ES-I3 (cell line): Measurements from ENCODE around the gene ACTL7A.
"Not testable (repeated sequence)": the region's sequence is repeated elsewhere in the genome, so short reads cannot be mapped to it uniquely, and the experiment has no call there.

ENCODE experiments used
- H3K36me3 ChIP-seq: 2 replicates; pipeline ENCODE4 v1.6.1; 2013; ENCODE audit warnings: mild to moderate bottlenecking, low read length, control low read depth, moderate library complexity; ENCODE audit not compliant: insufficient read depth
- H3K4me1 ChIP-seq: 2 replicates; pipeline ENCODE4 v1.6.1; 2013; ENCODE audit warnings: mild to moderate bottlenecking, control low read depth, low read length; ENCODE audit not compliant: insufficient read depth
- H3K9ac ChIP-seq: 2 replicates; pipeline ENCODE4 v1.6.1; 2013; ENCODE audit warnings: low read depth, mild to moderate bottlenecking, low read length, moderate library complexity
- H3K9me3 ChIP-seq: 2 replicates; pipeline ENCODE4 v1.6.1; 2013; ENCODE audit warnings: mild to moderate bottlenecking, low read length, moderate library complexity; ENCODE audit not compliant: control insufficient read depth, insufficient read depth

ACTL7A gene

DNA sequence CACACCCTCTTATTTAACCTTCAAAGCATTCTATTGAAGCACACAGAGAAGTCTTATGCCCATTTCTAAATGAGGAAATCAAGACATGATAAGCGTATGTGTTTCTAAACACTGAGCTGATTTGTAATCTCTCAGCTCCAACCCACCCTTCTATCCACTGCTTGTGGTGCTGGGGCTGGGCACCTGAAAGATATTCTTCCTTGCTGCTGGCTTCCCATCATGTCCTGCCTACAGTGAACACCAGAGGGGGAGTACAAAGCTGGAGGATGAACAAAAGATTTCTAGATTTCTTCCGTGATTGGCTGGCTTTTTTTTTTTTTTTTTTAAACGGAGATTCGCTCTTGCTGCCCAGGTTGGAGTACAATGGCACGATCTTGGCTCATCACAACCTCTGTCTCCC is 14.4 kb downstream of the ACTL7A start:
- Histone ChIP-seq H3K9me3 (no peaks in the 10 kb centered on the region), H3K9ac (no peak overlapping the region), H3K36me3 (peaks cover 12% of the 10 kb centered on the region), H3K4me1 (no peaks in the 10 kb centered on the region)

DNA sequence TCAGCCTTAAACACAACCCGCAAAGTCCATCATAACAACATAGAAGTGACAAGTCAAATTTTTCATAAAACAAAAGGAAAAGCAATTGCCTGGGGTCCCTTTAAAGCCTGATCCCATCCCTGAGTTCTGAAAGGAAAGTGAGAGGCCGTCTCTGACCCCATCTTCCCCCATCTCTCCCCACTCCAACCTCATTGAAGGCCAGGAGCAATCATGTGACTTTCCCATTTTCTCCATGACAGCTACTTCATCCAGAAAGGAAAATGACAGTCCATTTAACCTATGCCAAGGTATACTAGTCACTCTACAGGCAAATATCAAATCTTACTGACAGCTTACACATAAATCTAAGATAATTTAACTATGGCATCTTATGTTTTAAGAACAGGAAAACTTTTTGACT is 15.5 kb downstream of the ACTL7A start:
- H3K9me3 ChIP-seq = no peaks in the 10 kb centered on the region
- H3K36me3 ChIP-seq = peaks cover 18% of the 10 kb centered on the region
- H3K9ac ChIP-seq = no peak overlapping the region
- H3K4me1 ChIP-seq = no peaks in the 10 kb centered on the region

DNA sequence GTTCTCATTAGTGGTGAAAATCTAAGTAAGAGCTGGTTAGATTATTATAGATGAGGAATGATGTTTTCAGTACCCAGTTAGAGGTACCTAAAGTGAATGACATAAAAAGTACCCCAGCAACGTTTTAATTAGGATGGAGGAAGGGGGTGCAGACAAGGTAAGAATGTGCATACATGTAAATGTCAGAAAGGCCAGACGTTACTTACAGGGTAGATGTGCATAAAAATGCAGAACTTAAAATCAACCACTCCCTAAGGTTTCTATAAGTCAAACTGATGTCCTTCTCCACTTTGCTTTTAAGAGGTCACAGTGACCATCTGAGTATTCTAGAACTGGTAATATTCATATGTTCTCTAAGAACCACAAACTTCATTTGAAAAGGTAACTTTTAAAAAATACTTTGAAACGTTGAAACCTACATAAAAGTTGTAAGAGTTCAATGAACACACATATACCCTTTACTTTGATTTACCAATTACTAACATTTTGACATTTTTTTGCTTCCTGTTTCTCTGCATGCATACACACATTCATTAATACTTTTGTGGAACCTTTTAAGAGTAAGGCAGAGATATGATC is 18.8 kb downstream of the ACTL7A start:
- no peaks in the 10 kb centered on the region for H3K4me1 ChIP-seq
- peaks cover 17% of the 10 kb centered on the region for H3K36me3 ChIP-seq

DNA sequence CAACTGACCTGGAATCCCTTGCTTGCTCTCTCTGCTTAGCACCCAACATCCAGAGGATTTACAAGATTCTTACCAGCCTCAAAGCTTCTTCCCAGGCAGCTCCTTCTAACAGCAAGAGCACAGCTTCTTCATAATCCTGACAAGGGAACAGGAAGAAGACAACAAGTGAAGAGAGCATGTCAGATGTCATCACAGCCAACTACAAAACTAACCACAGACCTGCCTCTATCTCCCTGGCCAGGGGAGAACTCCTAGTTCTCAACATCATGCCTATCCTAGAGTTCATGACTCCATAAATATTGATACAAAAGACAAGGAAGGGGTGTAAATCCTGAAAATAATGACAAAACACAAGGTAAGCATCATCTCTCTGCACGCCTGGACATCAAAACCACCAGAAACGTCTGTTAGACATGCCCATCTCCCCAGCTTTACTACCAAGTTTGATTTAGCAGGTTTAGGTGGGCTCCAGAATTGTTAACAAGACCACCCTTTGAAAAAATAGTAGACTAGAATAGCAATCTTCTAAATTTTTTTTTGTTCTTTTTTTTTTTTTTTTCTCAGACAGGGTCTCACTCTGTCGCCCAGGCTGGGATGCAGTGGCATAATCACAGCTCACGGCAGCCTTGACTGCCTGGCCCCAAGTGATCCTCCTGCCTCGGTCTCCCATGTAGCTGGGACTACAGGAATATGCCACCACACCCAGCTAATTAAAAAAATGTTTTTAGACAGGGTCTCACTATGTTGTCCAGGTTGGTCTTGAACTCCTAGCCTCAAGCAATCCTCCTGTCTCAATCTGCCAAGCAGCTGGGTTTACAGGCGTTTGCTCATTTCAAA is 20.2 kb downstream of the ACTL7A start:
- Histone ChIP-seq H3K4me1 (no peaks in the 10 kb centered on the region), H3K9me3 (no peaks in the 10 kb centered on the region), H3K9ac (no peak overlapping the region), H3K36me3 (peaks cover 17% of the 10 kb centered on the region)

More for the DNA sequence above, 18.8 kb downstream of the ACTL7A start:
- Histone ChIP-seq H3K9ac (no peak overlapping the region), H3K9me3 (no peaks in the 10 kb centered on the region)

DNA sequence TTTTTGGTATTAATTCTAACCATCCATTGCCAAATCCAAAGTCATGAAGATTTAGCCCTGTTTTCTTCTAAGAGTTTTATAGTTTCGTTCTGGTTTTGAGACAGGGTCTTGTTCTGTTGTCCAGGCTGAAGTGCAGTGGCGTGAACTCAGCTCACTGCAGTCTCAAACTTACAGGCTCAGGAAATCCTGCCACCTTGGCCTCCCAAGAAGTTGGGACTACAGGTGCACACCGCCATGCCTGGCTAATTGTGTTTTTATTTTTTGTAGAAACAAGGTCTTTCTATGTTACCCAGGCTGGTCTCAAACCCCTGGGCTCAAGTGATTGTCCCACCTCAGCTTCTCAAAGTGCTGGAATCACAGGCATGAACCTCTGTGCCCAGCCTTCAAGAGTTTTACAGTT is 21.0 kb downstream of the ACTL7A start:
- Histone ChIP-seq H3K4me1 (no peaks in the 10 kb centered on the region), H3K9me3 (no peaks in the 10 kb centered on the region), H3K9ac (no peak overlapping the region), H3K36me3 (peaks cover 13% of the 10 kb centered on the region)

DNA sequence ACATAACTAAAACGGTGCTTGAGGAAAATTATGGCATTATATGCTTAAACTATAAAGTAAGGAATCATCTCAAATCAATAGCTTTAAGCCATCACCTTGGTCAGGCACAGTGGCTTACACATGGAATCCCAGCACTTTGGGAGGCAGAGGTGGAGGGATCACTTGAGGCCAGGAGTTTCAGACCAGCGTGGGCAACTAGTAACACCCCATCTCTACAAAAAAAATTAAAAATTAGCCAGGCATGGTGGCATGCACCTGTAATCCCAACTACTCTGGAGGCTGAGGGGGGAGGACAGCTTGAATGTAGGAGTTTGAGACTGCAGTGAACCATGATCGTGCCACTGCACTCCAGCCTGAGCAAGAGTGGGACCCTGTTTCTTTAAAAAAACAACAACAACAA is 22.6 kb downstream of the ACTL7A start:
- H3K4me1 ChIP-seq = no peaks in the 10 kb centered on the region
- H3K9ac ChIP-seq = no peak overlapping the region
- peaks cover 16% of the 10 kb centered on the region for H3K36me3 ChIP-seq
- no peaks in the 10 kb centered on the region for H3K9me3 ChIP-seq

DNA sequence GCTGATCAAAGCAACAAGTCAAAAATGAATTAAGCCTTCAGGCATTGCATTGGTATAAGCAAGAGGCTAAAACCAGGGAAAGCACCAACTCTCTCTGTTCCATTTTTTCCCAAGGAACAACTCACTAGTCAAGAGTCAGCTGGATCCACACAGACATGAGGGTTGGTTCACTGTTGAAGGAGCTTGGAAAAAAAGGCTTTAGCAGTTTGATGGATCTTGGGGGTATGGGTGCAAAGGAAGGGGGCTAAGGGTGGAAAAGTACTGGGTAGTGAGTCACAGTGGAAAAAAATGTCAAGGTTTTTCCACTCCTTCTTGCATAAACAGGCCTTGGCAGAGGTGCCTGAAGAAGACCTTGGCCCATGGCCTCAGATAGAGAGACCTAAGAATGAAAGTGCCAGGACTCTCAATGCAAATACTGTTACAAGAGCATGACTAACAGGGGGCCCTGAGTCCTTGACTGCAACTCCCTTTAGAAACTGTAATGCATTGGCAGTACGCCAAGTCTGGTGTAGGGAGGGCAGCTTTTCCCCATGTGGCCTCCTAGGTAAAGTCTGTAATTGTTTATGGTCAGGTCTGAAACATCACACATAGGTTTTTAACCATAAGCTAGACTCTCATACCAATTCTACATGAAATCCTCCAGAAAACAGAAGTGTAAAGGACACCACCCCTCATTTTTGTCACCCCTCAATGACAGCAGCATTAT is 23.7 kb downstream of the ACTL7A start:
- no peaks in the 10 kb centered on the region for H3K9me3 ChIP-seq
- H3K36me3 ChIP-seq = peaks cover 14% of the 10 kb centered on the region
- no peak overlapping the region for H3K9ac ChIP-seq
- no peaks in the 10 kb centered on the region for H3K4me1 ChIP-seq

DNA sequence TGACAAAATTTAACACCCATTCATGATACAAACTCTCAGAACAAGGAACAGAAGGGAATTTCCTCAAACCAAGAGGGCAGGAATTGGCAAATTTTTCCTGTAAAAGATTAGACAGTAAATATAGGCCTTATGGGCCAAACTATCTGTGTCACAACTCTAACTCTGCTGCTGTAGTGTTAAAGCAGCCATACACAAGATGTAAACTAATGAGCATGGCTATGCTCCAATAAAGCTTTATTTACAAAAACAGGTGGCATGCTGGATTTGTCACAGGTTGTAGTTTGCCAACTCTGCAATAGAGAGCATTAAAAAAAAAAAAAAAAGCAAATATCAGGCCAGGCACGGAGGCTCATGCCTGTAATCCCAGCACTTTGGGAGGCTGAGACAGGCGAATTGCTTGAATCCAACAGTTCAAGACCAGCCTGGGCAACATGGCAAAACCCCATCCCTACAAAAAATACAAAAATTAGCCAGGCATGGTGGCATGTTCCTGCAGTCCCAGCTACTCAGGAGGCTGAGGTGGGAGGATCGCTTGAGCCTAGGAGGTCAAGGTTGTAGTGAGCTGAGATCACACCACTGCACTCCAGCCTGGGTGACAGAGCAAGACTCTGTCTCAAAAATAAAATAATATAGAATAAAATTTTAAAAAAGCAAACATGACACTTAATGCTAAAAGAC is 24.7 kb downstream of the ACTL7A start:
- H3K9ac ChIP-seq, H3K9me3 ChIP-seq, H3K4me1 ChIP-seq: not testable (repeated sequence)
- peaks cover 14% of the 10 kb centered on the region for H3K36me3 ChIP-seq

DNA sequence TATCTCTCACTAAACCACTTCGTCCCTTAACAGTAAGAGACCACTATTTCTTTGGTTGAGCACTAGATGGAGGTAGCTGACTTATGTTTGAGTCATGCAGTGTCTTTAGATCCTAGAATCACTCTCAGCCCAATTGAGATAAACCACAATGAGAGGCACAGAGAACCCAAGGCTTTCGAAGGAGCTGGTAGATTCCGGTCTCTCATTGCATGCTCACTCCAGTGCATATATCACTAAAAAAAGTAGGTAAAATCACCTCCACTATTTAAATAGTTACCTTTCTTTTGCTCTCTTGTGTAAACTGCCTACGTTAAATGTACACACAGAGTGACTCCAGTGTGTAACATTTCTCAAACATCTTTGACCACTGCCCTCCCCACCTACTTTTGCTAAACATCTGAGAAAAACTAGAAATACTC is 27.6 kb downstream of the ACTL7A start:
- peaks cover 10% of the 10 kb centered on the region; the same call in 1 of the 2 replicates for H3K36me3 ChIP-seq

DNA sequence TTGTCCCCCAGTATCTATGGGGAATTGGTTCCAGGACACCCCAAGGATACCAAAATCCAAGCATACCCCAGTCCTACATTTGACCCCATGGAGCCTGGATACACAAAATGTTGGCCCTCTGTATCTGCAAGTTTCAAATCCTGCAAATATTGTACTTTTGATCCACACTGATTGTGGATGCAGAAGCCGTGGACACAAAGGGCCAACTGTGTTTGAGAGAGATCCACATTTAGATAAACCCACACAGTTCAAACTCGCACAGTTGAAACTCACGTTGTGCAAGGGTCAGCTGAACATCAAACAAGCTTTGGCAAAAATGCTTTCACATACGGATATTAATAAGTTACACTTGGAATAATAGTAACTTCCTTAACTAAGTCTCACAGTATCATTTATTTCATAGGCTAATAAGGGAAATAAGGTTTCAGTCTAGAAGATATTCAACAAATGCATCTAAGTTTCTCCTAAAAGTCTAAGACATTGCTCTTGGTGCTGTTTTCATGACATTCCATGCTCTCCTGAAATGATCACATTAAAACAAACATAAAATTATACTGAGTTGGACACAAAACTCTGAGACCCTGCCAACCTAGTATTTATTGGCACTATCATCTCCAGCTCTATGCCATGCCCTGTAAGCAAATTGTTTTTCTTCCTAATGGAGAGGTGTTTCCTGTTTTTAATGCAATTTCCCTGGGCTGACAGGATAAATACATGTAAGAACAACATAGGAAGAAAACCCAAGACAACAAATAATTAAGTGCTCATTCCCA is 32.3 kb downstream of the ACTL7A start:
- no peaks in the 10 kb centered on the region for H3K4me1 ChIP-seq
- H3K9me3 ChIP-seq = no peaks in the 10 kb centered on the region
- H3K9ac ChIP-seq = no peak overlapping the region
- peaks cover 18% of the 10 kb centered on the region for H3K36me3 ChIP-seq

More for the DNA sequence above, 27.6 kb downstream of the ACTL7A start:
- Histone ChIP-seq H3K9ac (no peak overlapping the region), H3K4me1 (no peaks in the 10 kb centered on the region), H3K9me3 (no peaks in the 10 kb centered on the region)

DNA sequence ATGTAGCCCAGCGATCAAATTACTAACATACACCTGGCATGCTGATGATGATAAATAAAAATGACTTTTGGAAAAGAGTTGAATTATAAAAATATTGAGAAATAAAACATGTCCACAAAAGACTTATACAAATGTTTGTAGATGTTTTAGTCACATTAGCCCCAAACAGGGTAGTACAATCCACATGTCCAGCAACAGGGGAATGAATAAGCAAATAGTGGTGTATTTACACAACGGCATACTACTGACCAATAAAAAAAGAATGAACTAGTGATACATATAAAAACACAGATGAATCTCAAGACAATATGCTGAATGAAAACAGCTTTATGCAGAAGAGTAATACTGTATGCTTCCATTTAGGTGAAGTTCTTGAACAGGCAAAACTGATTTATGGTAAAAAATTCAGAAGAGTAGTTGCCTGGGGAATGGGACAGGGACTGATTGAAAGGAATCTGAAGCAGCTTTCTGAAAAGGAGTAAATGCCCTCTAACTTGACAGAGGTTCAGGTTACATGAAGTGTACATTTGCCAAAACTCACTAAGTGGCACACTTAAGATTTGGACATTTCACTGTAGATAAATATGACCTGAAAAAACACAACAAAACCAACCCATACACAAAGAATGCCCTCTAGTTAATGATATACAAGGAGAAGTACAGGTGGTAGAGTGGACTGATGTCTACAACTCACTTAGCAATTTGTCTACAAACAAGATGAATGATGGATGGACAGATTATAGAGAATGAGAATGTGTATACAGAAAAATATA is 35.4 kb downstream of the ACTL7A start:
- H3K4me1 ChIP-seq = no peaks in the 10 kb centered on the region
- peaks cover 18% of the 10 kb centered on the region for H3K36me3 ChIP-seq
- no peak overlapping the region for H3K9ac ChIP-seq
- no peaks in the 10 kb centered on the region for H3K9me3 ChIP-seq

DNA sequence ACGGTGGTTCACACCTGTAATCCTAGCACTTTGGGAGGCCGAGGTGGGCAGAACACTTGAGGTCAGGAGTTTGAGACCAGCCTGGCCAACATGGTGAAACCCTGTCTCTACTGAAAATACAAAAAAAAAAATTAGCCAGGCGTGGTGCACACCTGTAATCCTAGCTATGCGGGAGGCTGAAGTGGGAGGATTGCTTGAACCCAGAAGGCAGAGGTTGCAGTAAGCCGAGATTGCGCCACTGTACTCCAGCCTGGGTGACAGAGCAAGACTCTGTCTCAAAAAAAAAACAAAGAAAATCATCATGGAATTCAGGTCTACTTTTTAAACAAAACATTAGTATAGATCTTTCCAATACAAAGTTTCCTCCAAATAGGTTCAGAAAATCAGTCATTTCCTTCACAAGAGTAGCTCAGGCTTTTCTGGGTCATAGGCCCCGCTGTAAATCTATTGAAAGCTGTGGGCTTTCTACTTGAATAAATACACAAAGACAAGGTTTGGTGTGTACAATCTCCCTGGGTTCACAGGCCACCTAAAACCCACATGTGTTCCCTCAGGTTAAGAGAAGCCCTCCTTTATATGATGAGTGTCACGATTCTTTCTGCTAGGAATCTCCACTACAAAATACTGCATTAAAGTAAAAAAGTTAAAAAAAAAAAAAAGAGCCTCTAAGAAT is 37.1 kb downstream of the ACTL7A start:
- H3K9me3 ChIP-seq, H3K9ac ChIP-seq, H3K4me1 ChIP-seq: not testable (repeated sequence)
- H3K36me3 ChIP-seq = peaks cover 14% of the 10 kb centered on the region

DNA sequence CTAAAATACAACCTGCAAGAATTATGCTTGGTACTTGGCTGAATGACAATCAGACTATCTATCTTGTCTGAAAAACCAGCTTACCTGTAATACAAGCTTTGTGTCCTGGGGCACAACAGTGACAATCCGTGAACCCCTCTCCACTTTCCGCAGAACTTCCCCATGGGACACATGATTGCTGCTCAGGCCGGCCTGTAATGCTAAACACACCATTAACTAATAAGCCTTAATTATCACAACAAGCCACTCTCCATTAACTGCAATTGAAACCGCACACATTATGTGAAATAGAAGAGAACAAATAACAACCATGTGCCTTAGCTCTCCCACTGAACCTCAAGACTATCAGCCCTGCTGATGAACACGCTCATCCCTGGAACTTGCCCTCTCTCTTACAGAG is 38.1 kb downstream of the ACTL7A start:
- H3K9ac ChIP-seq = no peak overlapping the region
- no peaks in the 10 kb centered on the region for H3K4me1 ChIP-seq
- peaks cover 12% of the 10 kb centered on the region for H3K36me3 ChIP-seq
- no peaks in the 10 kb centered on the region for H3K9me3 ChIP-seq
